Stimulated activated CD4-positive, alpha-beta T cell treated with anti-CD3 and anti-CD28 coated beads, Interleukin-2, amount 100 ng/mL, for 24 hours (primary cell): Measurements from ENCODE around the gene CACNG5.
"Not testable (repeated sequence)": the region's sequence is repeated elsewhere in the genome, so short reads cannot be mapped to it uniquely, and the experiment has no call there.

Experiments
- DNase-seq, 2 donors: peaks; one replicate each; pipeline ENCODE4 v3.0.0-alpha.2; 2020

The CACNG5 gene

DNA sequence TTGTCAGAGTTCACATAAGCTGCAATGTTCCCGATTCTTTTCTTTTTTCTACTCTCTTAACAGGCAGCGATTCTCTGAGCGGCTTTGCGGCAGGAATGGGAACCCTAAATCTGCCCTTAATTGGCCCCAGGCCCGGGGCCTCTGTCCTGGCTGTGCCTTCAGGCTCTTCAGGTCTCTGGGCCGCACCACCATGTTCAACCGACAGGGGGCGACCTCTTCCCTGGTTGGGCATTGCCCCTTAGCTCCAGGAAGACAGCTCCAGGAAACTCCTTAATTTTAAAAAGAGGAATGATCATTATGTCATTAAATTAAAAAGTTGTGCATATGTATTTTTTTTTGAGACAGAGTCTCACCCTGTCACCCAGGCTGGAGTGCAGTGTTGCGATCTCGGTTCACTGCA, 20.3 kb downstream of the CACNG5 start:
- DNase-seq = peak; percentile 34 to 58

- DNase-seq = no peak
Observed at GRCh38 chr17:66858226-66859083, 23.5 kb downstream of the CACNG5 start.

- no peak for DNase-seq
Observed at GRCh38 chr17:66859353-66859752, 24.4 kb downstream of the CACNG5 start.

DNA sequence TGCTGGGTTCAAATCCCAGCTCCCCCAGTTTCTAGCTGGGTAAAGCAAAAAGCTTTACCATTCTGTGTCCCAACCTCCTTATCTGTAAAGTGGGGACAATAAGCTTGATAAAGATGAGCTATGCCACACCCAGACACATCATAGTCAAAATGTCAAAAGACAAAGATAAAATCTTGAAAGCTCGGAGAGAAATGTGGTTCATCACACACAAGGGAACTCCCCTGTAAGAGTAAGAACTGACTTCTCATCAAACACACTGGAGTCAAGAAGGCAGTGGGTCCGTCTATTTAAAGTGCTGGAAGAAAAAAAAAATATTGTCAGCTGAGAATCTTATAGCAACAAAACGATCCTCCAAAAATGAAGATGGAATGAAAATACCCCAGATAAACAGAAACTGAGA, 25.3 kb downstream of the CACNG5 start:
- DNase-seq = no peak

DNA sequence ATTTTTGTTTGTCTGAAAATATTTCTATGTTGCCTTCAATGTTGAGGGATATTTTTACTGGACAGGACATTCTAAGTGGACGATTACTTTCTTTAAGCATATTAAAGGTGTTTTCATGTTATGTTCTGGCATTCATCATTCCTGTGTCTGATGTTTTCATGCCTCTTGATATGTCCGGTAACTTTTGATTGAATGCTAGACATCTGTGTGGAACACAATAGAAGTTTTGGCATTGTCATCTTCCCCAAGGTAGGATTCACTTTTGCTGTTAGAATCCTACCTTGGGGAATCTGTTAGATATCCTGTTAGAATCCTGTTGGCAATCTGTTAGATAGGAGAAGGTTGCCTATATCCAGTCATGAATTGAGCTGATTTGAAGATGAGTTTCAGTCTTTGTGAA, 28.9 kb downstream of the CACNG5 start:
- no peak for DNase-seq

- DNase-seq = no peak
Observed at GRCh38 chr17:66865151-66865550, 30.2 kb downstream of the CACNG5 start.

GRCh38 chr17:66873962-66874361, 39.0 kb downstream of the CACNG5 start:
- DNase-seq = no peak

DNA sequence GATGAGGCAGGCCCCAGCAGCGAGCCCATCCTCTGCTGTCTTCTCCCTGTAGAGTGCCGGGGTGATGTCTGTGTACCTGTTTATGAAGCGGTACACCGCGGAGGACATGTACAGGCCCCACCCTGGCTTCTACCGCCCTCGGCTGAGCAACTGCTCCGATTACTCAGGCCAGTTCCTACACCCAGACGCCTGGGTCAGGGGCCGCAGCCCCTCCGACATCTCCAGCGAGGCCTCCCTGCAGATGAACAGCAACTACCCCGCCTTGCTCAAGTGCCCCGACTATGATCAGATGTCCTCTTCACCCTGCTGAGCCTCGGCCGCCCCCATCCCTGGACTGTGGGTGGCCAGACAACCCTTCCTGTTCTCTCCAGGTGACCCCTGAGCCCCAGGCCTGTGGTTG, 50.0 kb downstream of the CACNG5 start:
- DNase-seq = no peak

GRCh38 chr17:66885417-66885816, 50.5 kb downstream of the CACNG5 start:
- no peak for DNase-seq

- no peak for DNase-seq
Observed at GRCh38 chr17:66889480-66890230, 54.7 kb downstream of the CACNG5 start.

DNA sequence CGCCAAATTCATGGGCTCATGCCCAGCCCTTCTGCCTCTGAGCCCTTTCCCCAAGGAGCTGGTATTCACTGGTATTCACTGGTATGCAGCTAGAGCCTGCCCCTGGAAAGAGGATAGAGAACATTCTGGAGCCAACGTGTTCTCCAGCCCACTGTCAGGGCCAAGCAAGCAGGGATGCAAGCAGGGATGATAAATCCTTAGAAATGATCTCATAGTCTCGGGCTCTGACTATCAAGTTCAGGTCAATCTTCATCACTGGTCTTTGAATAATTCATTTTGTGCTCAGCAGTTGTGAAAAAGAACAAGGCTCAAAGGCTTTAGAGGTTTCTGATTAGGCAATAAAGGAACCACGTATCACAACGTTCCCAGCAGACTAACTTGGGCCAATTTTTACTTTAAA, 57.3 kb downstream of the CACNG5 start:
- no peak for DNase-seq

- DNase-seq = no peak
Observed at GRCh38 chr17:66893382-66893781, 58.5 kb downstream of the CACNG5 start.

- DNase-seq = no peak
Observed at GRCh38 chr17:66893863-66894262, 58.9 kb downstream of the CACNG5 start.

GRCh38 chr17:66897141-66897540, 62.2 kb downstream of the CACNG5 start:
- DNase-seq = no peak

GRCh38 chr17:66898536-66898935, 63.6 kb downstream of the CACNG5 start:
- DNase-seq = no peak

DNA sequence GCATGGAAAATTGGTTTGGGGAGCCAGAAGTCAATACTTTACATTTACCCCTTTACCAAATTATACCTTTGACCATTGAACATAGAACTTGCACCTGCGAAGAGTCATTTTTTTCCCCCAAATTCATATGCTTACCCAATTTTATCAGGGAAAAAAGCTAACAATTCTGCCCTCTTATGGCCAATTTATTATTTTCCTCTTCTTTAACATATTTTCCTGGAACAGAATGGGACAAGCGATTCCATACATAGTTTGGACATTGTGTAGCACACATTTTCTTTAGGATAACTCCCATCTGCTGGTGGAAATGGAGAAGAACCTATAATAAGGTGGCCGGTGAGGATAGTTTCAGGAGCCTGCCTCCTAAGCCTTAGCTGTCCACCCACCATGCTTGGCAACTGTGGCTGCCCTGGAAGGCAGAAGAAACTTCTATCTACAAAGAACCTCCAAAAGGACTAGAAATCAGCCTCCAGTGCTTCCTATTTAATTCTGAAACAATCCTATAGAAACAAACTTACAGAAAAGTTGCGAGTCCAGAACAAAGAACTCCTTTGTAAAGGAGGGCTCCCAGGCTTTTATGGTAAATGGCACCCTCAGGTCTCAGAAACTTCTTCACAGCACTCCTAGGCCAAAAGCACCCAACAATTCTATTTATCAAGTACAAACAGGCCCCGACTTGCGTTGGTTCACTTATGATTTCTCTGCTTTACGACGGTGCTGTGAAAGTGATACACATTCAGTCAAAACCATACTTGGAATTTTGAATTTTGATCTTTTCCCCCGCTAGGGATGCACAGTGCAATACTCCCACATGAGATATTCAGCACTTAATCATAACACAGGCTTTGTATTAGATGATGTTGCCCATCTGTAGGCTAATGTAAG, 65.5 kb downstream of the CACNG5 start:
- DNase-seq = no peak

DNA sequence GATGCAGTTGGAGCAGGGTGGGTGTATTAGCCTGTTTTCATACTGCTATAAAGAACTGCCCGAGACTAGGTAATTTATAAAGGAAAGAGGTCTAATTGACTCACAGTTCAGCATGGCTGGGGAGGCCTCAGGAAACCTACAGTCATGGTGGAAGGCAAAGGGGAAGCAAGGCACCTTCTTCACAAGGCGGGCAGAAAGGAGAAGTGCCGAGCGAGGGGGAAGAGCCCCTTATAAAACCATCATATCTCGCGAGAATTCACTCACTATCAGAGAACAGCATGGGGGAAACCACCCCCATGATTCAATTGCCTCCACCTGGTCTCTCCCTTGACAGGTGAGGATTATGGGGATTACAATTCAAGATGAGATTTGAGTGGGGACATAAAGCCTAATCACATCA, 68.4 kb downstream of the CACNG5 start:
- not testable (repeated sequence) for DNase-seq

DNA sequence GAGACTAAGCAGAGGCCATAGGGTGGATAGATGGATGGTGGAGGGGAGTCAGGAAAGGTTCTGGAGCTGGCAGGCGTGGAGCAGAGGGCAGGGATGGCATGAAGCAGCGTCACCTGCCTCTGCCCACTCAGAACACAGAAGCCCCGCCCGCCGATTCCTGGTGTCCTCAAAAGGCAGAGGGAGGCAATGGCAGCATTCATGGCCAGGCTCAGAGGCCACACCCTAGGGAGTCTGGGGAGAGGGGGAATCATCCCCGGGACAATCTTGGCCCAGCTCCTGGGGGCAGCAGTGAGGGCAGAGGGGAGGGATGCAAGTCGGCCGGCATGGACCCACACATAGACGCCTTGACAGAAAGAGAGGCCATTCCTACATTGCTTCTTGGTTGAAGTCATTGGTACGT, 68.9 kb downstream of the CACNG5 start:
- no peak for DNase-seq

GRCh38 chr17:66904760-66905624, 70.1 kb downstream of the CACNG5 start:
- DNase-seq = no peak

- peak; percentile 74 to 78 for DNase-seq
Observed at GRCh38 chr17:66906321-66907278, 71.7 kb downstream of the CACNG5 start.

DNA sequence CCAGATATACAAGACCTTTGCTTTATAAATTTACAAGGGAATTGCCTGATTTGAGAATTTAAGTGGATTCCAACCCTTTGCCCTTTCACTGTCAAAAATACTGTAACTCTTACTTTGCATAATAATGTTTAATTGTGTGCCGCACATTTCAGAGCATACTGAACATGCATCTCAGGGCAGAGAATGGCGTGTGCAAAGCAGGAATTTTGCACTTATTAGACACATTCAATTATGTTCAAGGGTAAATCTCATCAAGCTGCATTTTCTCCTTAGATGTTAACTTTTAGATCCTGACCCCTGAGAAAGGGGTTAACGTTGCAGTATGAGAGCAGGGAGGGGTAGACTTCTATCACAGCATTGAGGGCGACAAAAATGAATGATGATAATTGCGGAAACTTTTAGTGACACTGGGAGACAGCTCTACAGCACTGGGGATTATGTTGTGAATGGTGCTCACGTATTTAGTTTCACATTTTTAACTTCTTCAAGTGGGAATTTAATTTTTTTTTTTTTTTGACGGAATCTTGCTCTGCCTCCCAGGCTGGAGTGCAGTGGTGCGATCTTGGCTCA, 75.0 kb downstream of the CACNG5 start:
- DNase-seq = no peak
